Astrocyte (in vitro differentiated cells and primary cell): ENCODE data around the gene TTC7B.

Experiments
- EZH2 ChIP-seq: IDR thresholded peaks from 2 replicates; pipeline ENCODE4 v1.6.1; 2012; ENCODE audit warnings: mild to moderate bottlenecking, low read length, inconsistent platforms; ENCODE audit not compliant: insufficient read depth
- TF ChIP-seq, protein P1 (sequence below): IDR thresholded peaks from 2 replicates; pipeline ENCODE4 v1.5.1; 2011; ENCODE audit warnings: low read depth, mild to moderate bottlenecking, inconsistent platforms, low read length, moderate library complexity; ENCODE audit not compliant: insufficient read depth

DNA sequence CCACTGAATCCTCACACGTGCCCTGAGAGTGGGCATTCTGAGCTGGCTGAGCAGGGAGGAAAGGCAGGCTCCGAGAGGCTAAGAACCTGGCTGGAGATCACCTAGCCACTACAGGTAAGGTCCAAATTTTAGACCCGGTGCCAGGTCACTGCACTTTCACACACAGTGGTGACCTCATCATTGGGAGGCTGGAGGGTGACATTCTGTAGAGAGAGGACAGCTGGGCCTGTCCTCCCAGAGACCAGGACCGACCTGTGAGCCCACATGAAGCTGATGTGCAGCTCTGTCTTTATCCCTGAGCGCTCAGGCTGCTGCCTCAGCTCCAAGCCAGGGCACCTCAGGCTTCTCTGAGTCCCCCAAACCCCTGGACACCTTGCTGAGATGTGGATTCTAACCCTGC is 4.1 kb downstream of the TTC7B start:
- TF ChIP-seq, protein P1, sequence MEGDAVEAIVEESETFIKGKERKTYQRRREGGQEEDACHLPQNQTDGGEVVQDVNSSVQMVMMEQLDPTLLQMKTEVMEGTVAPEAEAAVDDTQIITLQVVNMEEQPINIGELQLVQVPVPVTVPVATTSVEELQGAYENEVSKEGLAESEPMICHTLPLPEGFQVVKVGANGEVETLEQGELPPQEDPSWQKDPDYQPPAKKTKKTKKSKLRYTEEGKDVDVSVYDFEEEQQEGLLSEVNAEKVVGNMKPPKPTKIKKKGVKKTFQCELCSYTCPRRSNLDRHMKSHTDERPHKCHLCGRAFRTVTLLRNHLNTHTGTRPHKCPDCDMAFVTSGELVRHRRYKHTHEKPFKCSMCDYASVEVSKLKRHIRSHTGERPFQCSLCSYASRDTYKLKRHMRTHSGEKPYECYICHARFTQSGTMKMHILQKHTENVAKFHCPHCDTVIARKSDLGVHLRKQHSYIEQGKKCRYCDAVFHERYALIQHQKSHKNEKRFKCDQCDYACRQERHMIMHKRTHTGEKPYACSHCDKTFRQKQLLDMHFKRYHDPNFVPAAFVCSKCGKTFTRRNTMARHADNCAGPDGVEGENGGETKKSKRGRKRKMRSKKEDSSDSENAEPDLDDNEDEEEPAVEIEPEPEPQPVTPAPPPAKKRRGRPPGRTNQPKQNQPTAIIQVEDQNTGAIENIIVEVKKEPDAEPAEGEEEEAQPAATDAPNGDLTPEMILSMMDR, result no peak
- no peak for TF ChIP-seq EZH2
